Inflammatory macrophage treated with lipopolysaccharide for 4 hours (primary cell): ENCODE measurements around the gene OSGEPL1.
A peak's percentile ranks its signal among the peaks of the same experiment; 100 is the strongest.
"Not testable (repeated sequence)": the region's sequence is repeated elsewhere in the genome, so short reads cannot be mapped to it uniquely, and the experiment has no call there.

ENCODE experiments used
- DNase-seq: peaks from one replicate; pipeline ENCODE4 v3.0.0-alpha.2; 2020

OSGEPL1 gene

GRCh38 chr2:189762551-189763298 is at the start of gene OSGEPL1:
Gene OSGEPL1, minus strand, starts transcription at chr2:189762792. Its CDS starts 1,152 bp downstream, at chr2:189761640.
- peak; percentile 85 for DNase-seq

- no peak for DNase-seq
These were observed 40.8 kb upstream of the OSGEPL1 start for GRCh38 chr2:189803431-189803830.

- no peak for DNase-seq
These were observed 39.9 kb upstream of the OSGEPL1 start for GRCh38 chr2:189802396-189802912.

- DNase-seq: no peak
These were observed 36.9 kb upstream of the OSGEPL1 start for GRCh38 chr2:189799531-189799930.

- DNase-seq: no peak
These were observed 36.4 kb upstream of the OSGEPL1 start for GRCh38 chr2:189799030-189799331.

GRCh38 chr2:189798312-189799029 is 35.9 kb upstream of the OSGEPL1 start:
- peak; percentile 65 for DNase-seq

- no peak for DNase-seq
These were observed 35.3 kb upstream of the OSGEPL1 start for GRCh38 chr2:189797902-189798301.

- no peak for DNase-seq
These were observed 31.7 kb upstream of the OSGEPL1 start for GRCh38 chr2:189794310-189794709.

- DNase-seq: no peak
These were observed 28.9 kb upstream of the OSGEPL1 start for GRCh38 chr2:189791338-189792042.

GRCh38 chr2:189783927-189784867 is 21.6 kb upstream of the OSGEPL1 start, which contains the start of the genes ORMDL1 and PMS1:
Gene ORMDL1, minus strand, starts transcription at chr2:189784339. Its CDS starts 1,744 bp downstream, at chr2:189782595.
Gene PMS1, plus strand, starts transcription at chr2:189784450. Its CDS starts 7,360 bp downstream, at chr2:189791810.
- peak; percentile 97 for DNase-seq

GRCh38 chr2:189783451-189783926 is 20.9 kb upstream of the OSGEPL1 start:
- peak; percentile 35 for DNase-seq

GRCh38 chr2:189782221-189782671 is 19.7 kb upstream of the OSGEPL1 start:
- peak; percentile 60 for DNase-seq

- DNase-seq: no peak
These were observed 9.6 kb upstream of the OSGEPL1 start for GRCh38 chr2:189772212-189772611.

- no peak for DNase-seq
These were observed 8.2 kb upstream of the OSGEPL1 start for GRCh38 chr2:189770590-189771322.

GRCh38 chr2:189763908-189764661 is 1.5 kb upstream of the OSGEPL1 start:
- DNase-seq: no peak

- DNase-seq: no peak
These were observed 402 bp downstream of the OSGEPL1 start for GRCh38 chr2:189762229-189762550.

GRCh38 chr2:189760154-189760553 is 2.4 kb downstream of the OSGEPL1 start:
- not testable (repeated sequence) for DNase-seq

- no peak for DNase-seq
These were observed 6.2 kb downstream of the OSGEPL1 start for GRCh38 chr2:189756311-189756952.

GRCh38 chr2:189751080-189751658 is 11.4 kb downstream of the OSGEPL1 start:
- DNase-seq: peak; percentile 38

- no peak for DNase-seq
These were observed 33.2 kb downstream of the OSGEPL1 start for GRCh38 chr2:189729430-189729829.
